Esophagus squamous epithelium (tissue), 5 donors: ENCODE results near the gene REM1. TPM values are rescaled to one million over a fixed set of nuclear protein-coding genes. Genes with fewer than 3 reads are reported as not detected.

Experiments
- DNase-seq: peaks from one replicate; lab custom pipeline; 2025; lab: John Stamatoyannopoulos, UW
- H3K27ac ChIP-seq, 4 donors: fragments of 200-600 bp; sonication (generic); one replicate each; pipeline ENCODE4 v1.5.1; 2016 to 2019; ENCODE audit warnings: mild to moderate bottlenecking in 1 of 4
- H3K27me3 ChIP-seq, 4 donors: fragments of 200-600 bp; sonication (generic); 1 replicate in 3 of 4; 2 replicates in 1 of 4; pipeline versions ENCODE4 v1.5.1 to v1.6.0; 2017 to 2021; ENCODE audit warnings: antibody characterized with exemption in 1 of 4
- H3K36me3 ChIP-seq, 3 donors: fragments of 200-600 bp; sonication (generic); one replicate each; pipeline ENCODE4 v1.5.1; 2016 to 2019
- H3K4me1 ChIP-seq, 3 donors: fragments of 200-600 bp; sonication (generic); one replicate each; pipeline ENCODE4 v1.5.1; 2017 to 2019
- H3K4me3 ChIP-seq, 4 donors: fragments of 200-600 bp; sonication (generic); 1 replicate in 3 of 4; 2 replicates in 1 of 4; pipeline ENCODE4 v1.5.1; 2016 to 2019; ENCODE audit warnings: mild to moderate bottlenecking in 2 of 4, moderate library complexity in 1 of 4
- H3K9me3 ChIP-seq, 3 donors: fragments of 200-600 bp; sonication (generic); one replicate each; pipeline ENCODE4 v1.5.1; 2016 to 2019
- CTCF ChIP-seq, 6 experiments: fragments of 450-650 bp in 4 of 6; fragments of 200-600 bp in 2 of 6; sonication (generic) in 2 of 6; IDR thresholded peaks; one replicate each; pipeline ENCODE4 v1.5.1; 2016 to 2019; ENCODE audit warnings: antibody characterized with exemption in 6 of 6, mild to moderate bottlenecking in 4 of 6, moderate library complexity in 4 of 6
- POLR2A ChIP-seq, 4 donors: fragments of 450-650 bp; IDR thresholded peaks; one replicate each; pipeline ENCODE4 v1.6.1; 2017; ENCODE audit warnings: antibody characterized with exemption in 4 of 4, mild to moderate bottlenecking in 4 of 4, moderate library complexity in 3 of 4
- WGBS, 2 donors: methylation state at CpG; one replicate each; pipeline ENCODE4 v1.1.5; 2018; 5-methylcytosine and 5-hydroxymethylcytosine counted together
- intact Hi-C: fragments of 100-400 bp; cut with DNase I; formaldehyde crosslinking; loops from one replicate; pipeline ENCODE4 v1.15.0; 2022
- total RNA-seq, 4 donors: library from RNA; depleted of rRNA; stranded (reverse); fragments of >200 nt; gene quantifications; one replicate each; pipeline ENCODE4 v1.1.0, GENCODE V29; 2016
- donor health status: DM: yes; HTN: yes; CAD: no.

Gene REM1
- total RNA-seq, 4 donors from 2014 or later: 0.18 to 4.0 (median 1.3) TPM; not detected in 1

GRCh38 chr20:31440012-31440659 is 35.0 kb upstream of the REM1 start, which contains the start of gene DEFB123:
Gene DEFB123 (plus strand): TSS chr20:31440632. CDS start chr20:31440699, 67 bp downstream.
- TF ChIP-seq POLR2A (IDR thresholded peaks at IDR 0.05) (no peak), CTCF (IDR thresholded peaks at IDR 0.05) (no peak)
- WGBS, 2 donors: 63 to 76% methylated on average over 6 to 13 of the region's 16 CpGs
- H3K27ac ChIP-seq: no peak within 1 kb of the TSS
- H3K4me1 ChIP-seq: no peaks in the 10 kb centered on the region
- H3K4me3 ChIP-seq: no peak within 1 kb of the TSS
- H3K27me3 ChIP-seq: peaks cover 0 to 19% (median 0%) of the 10 kb centered on the region in 4 donors
- H3K36me3 ChIP-seq: no peaks in the 10 kb centered on the region
- intact Hi-C loops: no loop called here
- no peaks in the 10 kb centered on the region for H3K9me3 ChIP-seq
- no peak for DNase-seq

GRCh38 chr20:31446084-31446819 is 28.8 kb upstream of the REM1 start:
- 69 to 73% methylated on average over 12 of the region's 12 CpGs for WGBS, 2 donors
- no peak for DNase-seq
- peaks cover 0 to 15% (median 0%) of the 10 kb centered on the region in 4 donors for H3K27me3 ChIP-seq
- no peak for TF ChIP-seq CTCF (IDR thresholded peaks at IDR 0.05)
- no peak for TF ChIP-seq POLR2A (IDR thresholded peaks at IDR 0.05)
- H3K27ac ChIP-seq: no peak overlapping the region
- no peaks in the 10 kb centered on the region for H3K9me3 ChIP-seq
- intact Hi-C loops: no loop called here
- H3K36me3 ChIP-seq: no peaks in the 10 kb centered on the region
- no peaks in the 10 kb centered on the region for H3K4me1 ChIP-seq
- no peak overlapping the region for H3K4me3 ChIP-seq

GRCh38 chr20:31449511-31450414 is 25.3 kb upstream of the REM1 start:
- Histone ChIP-seq H3K36me3 (no peaks in the 10 kb centered on the region), H3K27me3 (peaks cover 0 to 4% (median 0%) of the 10 kb centered on the region in 4 donors), H3K4me3 (no peak overlapping the region), H3K27ac (no peak overlapping the region), H3K4me1 (no peaks in the 10 kb centered on the region), H3K9me3 (no peaks in the 10 kb centered on the region)
- TF ChIP-seq POLR2A (IDR thresholded peaks at IDR 0.05) (no peak), CTCF (IDR thresholded peaks at IDR 0.05) (no peak)
- whole genome bisulfite sequencing, 2 donors: 70 to 76% methylated on average over 7 of the region's 8 CpGs
- intact Hi-C loops: no loop called here
- DNase-seq: no peak

- Histone ChIP-seq H3K27me3 (peaks cover 0 to 2% (median 0%) of the 10 kb centered on the region in 4 donors), H3K4me1 (no peaks in the 10 kb centered on the region), H3K4me3 (no peak overlapping the region), H3K27ac (no peak overlapping the region), H3K36me3 (no peaks in the 10 kb centered on the region), H3K9me3 (no peaks in the 10 kb centered on the region)
- intact Hi-C loops: no loop called here
- 57 to 65% methylated on average over 2 of the region's 2 CpGs for WGBS, 2 donors
- TF ChIP-seq POLR2A (IDR thresholded peaks at IDR 0.05) (no peak), CTCF (IDR thresholded peaks at IDR 0.05) (no peak)
- DNase-seq: no peak
Observed at GRCh38 chr20:31452575-31452974, 22.5 kb upstream of the REM1 start.
